Brain microvascular endothelial cell (primary cell): ENCODE measurements around the gene DTX4.

ENCODE experiments used
- DNase-seq: peaks from one replicate; pipeline ENCODE4 v3.0.0-alpha.2; 2020
- H3K27ac ChIP-seq: fragments of 250-450 bp; sonication (Bioruptor Pico); 2 replicates; pipeline ENCODE4 v1.5.1; 2020; ENCODE audit warnings: mild to moderate bottlenecking, moderate library complexity
- H3K27me3 ChIP-seq: fragments of 250-450 bp; sonication (Bioruptor Pico); replicated peaks from 2 replicates; pipeline ENCODE4 v1.5.1; 2020; ENCODE audit warnings: mild to moderate bottlenecking
- H3K36me3 ChIP-seq: fragments of 250-450 bp; sonication (Bioruptor Pico); replicated peaks from 2 replicates; pipeline ENCODE4 v1.5.1; 2020; ENCODE audit warnings: mild to moderate bottlenecking
- H3K4me3 ChIP-seq: 2 replicates; pipeline ENCODE4 v1.5.1; 2011; ENCODE audit warnings: low read depth, mild to moderate bottlenecking, control low read depth, low read length, moderate library complexity
- CTCF ChIP-seq: IDR thresholded peaks from 2 replicates; pipeline ENCODE4 v1.5.1; 2011; ENCODE audit warnings: low read depth, mild to moderate bottlenecking, moderate library complexity, low read length, control low read depth, inconsistent platforms; ENCODE audit errors: missing control alignments
- in situ Hi-C: cut with HindIII; loops from 2 replicates; pipeline ENCODE4 v1.10.0; 2017; ENCODE audit warnings: low sequenced_read_pairs, low pct_ligation_motif_present

DTX4 gene

DNA sequence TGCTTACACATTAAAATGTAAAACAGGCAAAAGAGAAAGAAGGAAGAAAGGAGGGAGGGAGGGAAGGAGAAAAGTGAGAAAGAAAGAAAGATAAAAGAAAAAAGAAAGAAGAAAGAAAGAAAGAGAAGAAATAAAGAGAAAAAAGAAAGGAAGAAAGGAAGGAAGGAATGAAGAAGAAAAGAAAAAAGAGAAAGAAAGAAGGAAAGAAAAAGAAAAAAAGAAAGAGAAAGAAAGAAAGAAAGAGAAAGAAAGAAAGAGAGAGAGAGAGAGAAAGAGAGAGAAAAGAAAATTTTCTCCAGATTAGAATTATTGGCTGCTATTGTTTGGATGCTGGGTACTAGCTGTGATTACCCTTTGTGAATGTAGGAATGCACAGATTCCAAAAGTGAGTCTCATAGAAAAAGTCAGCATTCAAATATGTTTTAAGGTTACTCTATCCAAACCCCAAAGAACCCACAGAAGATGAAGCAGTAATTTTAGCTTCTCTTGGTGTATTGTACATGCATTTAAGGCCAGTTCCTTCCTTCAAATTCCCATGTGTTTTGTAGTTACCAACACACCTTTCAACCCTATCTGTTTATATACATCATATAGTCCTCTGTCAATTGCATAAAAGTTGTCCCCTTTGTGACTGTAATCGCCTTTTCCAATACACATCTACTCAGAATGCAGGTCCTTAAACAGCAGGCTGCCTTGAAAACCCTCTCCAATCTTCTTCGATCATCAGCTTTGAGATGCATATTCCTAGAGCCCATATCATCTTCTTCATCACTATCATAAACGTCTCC is 30.1 kb upstream of the DTX4 start:
- in situ Hi-C loops, result no loop called here
- no peak for DNase-seq
- peak overlapping the region; percentile 89 for H3K4me3 ChIP-seq
- no peaks in the 10 kb centered on the region for H3K36me3 ChIP-seq
- H3K27me3 ChIP-seq, result no peaks in the 10 kb centered on the region
- peak overlapping the region; percentile 82 for H3K27ac ChIP-seq
- no peak for TF ChIP-seq CTCF

DNA sequence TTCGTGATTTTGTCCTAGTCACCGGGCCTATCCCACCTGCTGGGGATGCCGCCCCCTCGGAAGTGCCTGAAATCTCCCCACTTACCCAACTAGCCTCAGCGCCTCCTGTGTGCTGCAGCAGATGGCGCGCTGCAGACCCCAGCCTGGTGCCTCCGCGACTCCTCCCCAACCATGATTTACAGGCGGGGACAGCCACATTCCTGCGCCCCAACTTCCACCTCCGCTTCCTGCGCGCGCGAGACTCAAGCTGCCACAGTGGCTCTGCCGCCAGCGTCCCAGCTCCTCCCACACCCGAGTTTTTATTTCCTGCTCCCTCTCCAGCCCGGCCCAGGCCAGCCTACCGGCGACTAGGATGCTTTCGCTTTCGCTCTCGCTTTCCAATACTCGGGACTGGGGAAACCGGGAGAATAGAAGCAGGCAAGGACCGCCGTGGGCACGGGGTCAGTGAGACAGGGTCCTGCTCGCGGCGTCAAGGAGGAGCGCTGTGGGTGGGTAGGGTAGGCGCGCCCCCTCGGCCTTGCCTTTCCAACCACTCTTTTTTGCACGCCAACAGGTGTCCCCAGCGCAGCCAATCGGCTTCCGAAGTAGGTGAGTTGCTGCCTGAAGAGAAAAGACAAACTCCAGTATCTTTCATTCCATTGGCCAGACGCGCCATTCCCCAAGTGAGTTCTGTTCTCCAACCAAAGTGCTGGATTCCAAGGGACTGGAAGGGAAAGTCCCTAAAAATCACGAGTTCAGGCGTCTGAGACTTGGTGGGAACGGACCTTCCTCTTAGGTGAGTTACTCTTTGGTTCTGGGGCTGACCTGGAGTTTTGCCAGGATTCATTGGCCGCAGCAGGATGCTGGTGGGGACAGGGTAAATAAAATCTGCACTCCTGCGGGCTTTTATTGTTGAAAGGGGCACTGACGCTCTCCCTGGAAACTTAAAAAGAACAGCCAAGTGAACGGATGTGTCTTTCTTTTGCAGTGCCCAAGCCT is 29.1 kb upstream of the DTX4 start, which contains the start of gene FAM111A:
FAM111A (plus strand) TSS at position 327 of the 978 bp plus-strand sequence. CDS start 6,017 bp downstream, outside the sequence.
- H3K36me3 ChIP-seq, result no peaks in the 10 kb centered on the region
- peak within 1 kb of the TSS; percentile 82 for H3K27ac ChIP-seq
- no peaks in the 10 kb centered on the region for H3K27me3 ChIP-seq
- H3K4me3 ChIP-seq, result peak within 1 kb of the TSS; percentile 89
- DNase-seq, result peak; percentile 86
- in situ Hi-C loops, result no loop called here
- peak; percentile 59 for TF ChIP-seq CTCF

- in situ Hi-C loops, result no loop called here
- H3K4me3 ChIP-seq, result peak overlapping the region; percentile 54
- H3K27ac ChIP-seq, result peak overlapping the region; percentile 1
- no peak for TF ChIP-seq CTCF
- no peak for DNase-seq
- no peaks in the 10 kb centered on the region for H3K27me3 ChIP-seq
- peaks cover 2% of the 10 kb centered on the region for H3K36me3 ChIP-seq
Measured at GRCh38 chr11:59144096-59144495, 27.8 kb upstream of the DTX4 start.

- peak; percentile 74 for DNase-seq
- in situ Hi-C loops, result no loop called here
- H3K27ac ChIP-seq, result peak overlapping the region; percentile 1
- no peaks in the 10 kb centered on the region for H3K27me3 ChIP-seq
- H3K4me3 ChIP-seq, result peak overlapping the region; percentile 54
- TF ChIP-seq CTCF, result peak; percentile 26
- peaks cover 2% of the 10 kb centered on the region for H3K36me3 ChIP-seq
Measured at GRCh38 chr11:59144579-59145345, 27.2 kb upstream of the DTX4 start.

GRCh38 chr11:59145534-59145933 is 26.4 kb upstream of the DTX4 start:
- in situ Hi-C loops, result no loop called here
- peak overlapping the region; percentile 54 for H3K4me3 ChIP-seq
- H3K27me3 ChIP-seq, result no peaks in the 10 kb centered on the region
- DNase-seq, result no peak
- TF ChIP-seq CTCF, result no peak
- H3K36me3 ChIP-seq, result peaks cover 2% of the 10 kb centered on the region
- no peak overlapping the region for H3K27ac ChIP-seq
